HL-60 (cell line): ENCODE results near the gene BARD1.

Experiments
- GABPA ChIP-seq: IDR thresholded peaks from 2 replicates; pipeline ENCODE4 v1.6.1; 2012; ENCODE audit warnings: low read depth
- POLR2AphosphoS5 ChIP-seq: IDR thresholded peaks from 2 replicates; pipeline ENCODE4 v1.6.1; 2012; ENCODE audit warnings: low read depth
- REST ChIP-seq: IDR thresholded peaks from 2 replicates; pipeline ENCODE4 v1.6.1; 2012; ENCODE audit warnings: low read depth; ENCODE audit not compliant: insufficient replicate concordance
- SPI1 ChIP-seq: IDR thresholded peaks from 2 replicates; pipeline ENCODE4 v1.6.1; 2012; ENCODE audit warnings: low read depth, mild to moderate bottlenecking, borderline replicate concordance
- TF ChIP-seq, protein P1 (sequence below): IDR thresholded peaks from one replicate; pipeline ENCODE4 v1.5.1; 2011; ENCODE audit warnings: low read length, control low read depth, inconsistent platforms; ENCODE audit not compliant: insufficient read depth

DNA sequence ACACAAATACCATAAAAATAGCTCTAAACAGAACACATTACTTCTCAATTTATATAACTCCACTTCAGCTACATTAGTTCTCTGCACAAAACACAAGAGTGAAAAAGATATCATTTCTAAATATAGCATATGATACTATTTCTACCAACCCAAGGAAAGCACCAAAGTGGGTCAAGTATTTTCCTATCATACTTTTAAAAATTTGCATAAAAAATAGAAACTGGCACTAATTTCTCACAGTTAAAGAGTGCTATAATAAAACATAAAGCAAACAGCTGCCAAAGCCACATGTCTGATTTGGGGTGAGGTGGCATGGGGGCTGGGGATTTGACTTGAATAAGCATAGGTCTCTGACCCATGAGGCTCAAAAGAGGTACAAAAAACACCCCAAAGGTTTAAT is 61.5 kb downstream of the BARD1 start:
- TF ChIP-seq, protein P1, sequence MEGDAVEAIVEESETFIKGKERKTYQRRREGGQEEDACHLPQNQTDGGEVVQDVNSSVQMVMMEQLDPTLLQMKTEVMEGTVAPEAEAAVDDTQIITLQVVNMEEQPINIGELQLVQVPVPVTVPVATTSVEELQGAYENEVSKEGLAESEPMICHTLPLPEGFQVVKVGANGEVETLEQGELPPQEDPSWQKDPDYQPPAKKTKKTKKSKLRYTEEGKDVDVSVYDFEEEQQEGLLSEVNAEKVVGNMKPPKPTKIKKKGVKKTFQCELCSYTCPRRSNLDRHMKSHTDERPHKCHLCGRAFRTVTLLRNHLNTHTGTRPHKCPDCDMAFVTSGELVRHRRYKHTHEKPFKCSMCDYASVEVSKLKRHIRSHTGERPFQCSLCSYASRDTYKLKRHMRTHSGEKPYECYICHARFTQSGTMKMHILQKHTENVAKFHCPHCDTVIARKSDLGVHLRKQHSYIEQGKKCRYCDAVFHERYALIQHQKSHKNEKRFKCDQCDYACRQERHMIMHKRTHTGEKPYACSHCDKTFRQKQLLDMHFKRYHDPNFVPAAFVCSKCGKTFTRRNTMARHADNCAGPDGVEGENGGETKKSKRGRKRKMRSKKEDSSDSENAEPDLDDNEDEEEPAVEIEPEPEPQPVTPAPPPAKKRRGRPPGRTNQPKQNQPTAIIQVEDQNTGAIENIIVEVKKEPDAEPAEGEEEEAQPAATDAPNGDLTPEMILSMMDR: no peak
- TF ChIP-seq POLR2AphosphoS5 (no peak), REST (no peak), GABPA (no peak), SPI1 (no peak)
